ENCODE data around the gene LTV1.
"Not testable (repeated sequence)": the region's sequence is repeated elsewhere in the genome, so short reads cannot be mapped to it uniquely, and the experiment has no call there.

Gene LTV1

GRCh38 chr6:143844006-143844405 is 868 bp downstream of the LTV1 start:
- DNase-seq = peak; percentile 27

GRCh38 chr6:143845033-143845432 is 1.9 kb downstream of the LTV1 start:
- DNase-seq = no peak

- not testable (repeated sequence) for DNase-seq
Measured at GRCh38 chr6:143851706-143852105, 8.6 kb downstream of the LTV1 start.

- DNase-seq = not testable (repeated sequence)
Measured at GRCh38 chr6:143855057-143855456, 11.9 kb downstream of the LTV1 start.

- DNase-seq = not testable (repeated sequence)
Measured at GRCh38 chr6:143856762-143857161, 13.6 kb downstream of the LTV1 start.

- DNase-seq = no peak
Measured at GRCh38 chr6:143857651-143858050, 14.5 kb downstream of the LTV1 start.

- DNase-seq = no peak
Measured at GRCh38 chr6:143859891-143860660, 16.9 kb downstream of the LTV1 start.

GRCh38 chr6:143863771-143864170 is 20.6 kb downstream of the LTV1 start:
- no peak for DNase-seq

GRCh38 chr6:143864234-143864633 is 21.1 kb downstream of the LTV1 start, which contains the start of gene ZC2HC1B:
ZC2HC1B (plus strand) TSS chr6:143864474; CDS start chr6:143864540, 66 bp downstream.
- DNase-seq = no peak

- DNase-seq = no peak
Measured at GRCh38 chr6:143867236-143867635, 24.1 kb downstream of the LTV1 start.

GRCh38 chr6:143868808-143869207 is 25.7 kb downstream of the LTV1 start:
- DNase-seq = not testable (repeated sequence)

- DNase-seq = not testable (repeated sequence)
Measured at GRCh38 chr6:143871202-143871730, 28.1 kb downstream of the LTV1 start.

- DNase-seq = no peak
Measured at GRCh38 chr6:143872201-143872600, 29.1 kb downstream of the LTV1 start.

GRCh38 chr6:143873600-143873999 is 30.5 kb downstream of the LTV1 start:
- not testable (repeated sequence) for DNase-seq

- not testable (repeated sequence) for DNase-seq
Measured at GRCh38 chr6:143874503-143874902, 31.4 kb downstream of the LTV1 start.

- DNase-seq = no peak
Measured at GRCh38 chr6:143877584-143878271, 34.6 kb downstream of the LTV1 start.

- peak; percentile 58 for DNase-seq
Measured at GRCh38 chr6:143878272-143878760, 35.2 kb downstream of the LTV1 start.

GRCh38 chr6:143880412-143880811 is 37.3 kb downstream of the LTV1 start:
- no peak for DNase-seq

- no peak for DNase-seq
Measured at GRCh38 chr6:143882401-143882930, 39.3 kb downstream of the LTV1 start.

GRCh38 chr6:143884216-143884900 is 41.2 kb downstream of the LTV1 start:
- no peak for DNase-seq

- no peak for DNase-seq
Measured at GRCh38 chr6:143885116-143885515, 42.0 kb downstream of the LTV1 start.

- DNase-seq = no peak
Measured at GRCh38 chr6:143894655-143895054, 51.5 kb downstream of the LTV1 start.
